Measurements from ENCODE around the gene TMEM131. TPM values are rescaled to one million over a fixed set of nuclear protein-coding genes. Genes with fewer than 3 reads are reported as not detected.
"Not testable (repeated sequence)": the region's sequence is repeated elsewhere in the genome, so short reads cannot be mapped to it uniquely, and the experiment has no call there.

The TMEM131 gene
- total RNA-seq, 1 donor from 2014 or later = 41.3 TPM

GRCh38 chr2:97878865-97879264 lies 116.9 kb downstream of the TMEM131 start:
- no peaks in the 10 kb centered on the region for H3K27me3 Mint-ChIP-seq
- no peak for TF ChIP-seq CTCF (conservative IDR thresholded peaks at IDR 0.05)
- H3K4me1 Mint-ChIP-seq (ENCODE audit: unreplicated experiment) = peaks cover 9% of the 10 kb centered on the region
- H3K27ac Mint-ChIP-seq = no peak overlapping the region
- no peak for DNase-seq (ENCODE audit: extremely low spot score, unreplicated experiment)
- no peak overlapping the region for H3K4me3 Mint-ChIP-seq
- peaks cover 34% of the 10 kb centered on the region for H3K36me3 Mint-ChIP-seq
- H3K9me3 Mint-ChIP-seq = peaks cover 25% of the 10 kb centered on the region

- H3K27me3 Mint-ChIP-seq; H3K27ac Mint-ChIP-seq; DNase-seq (ENCODE audit: extremely low spot score, unreplicated experiment); H3K4me1 Mint-ChIP-seq (ENCODE audit: unreplicated experiment); H3K4me3 Mint-ChIP-seq: not testable (repeated sequence)
- Mint-ChIP-seq H3K36me3 (peaks cover 37% of the 10 kb centered on the region), H3K9me3 (peaks cover 27% of the 10 kb centered on the region)
Measured at GRCh38 chr2:97878317-97878716, 117.4 kb downstream of the TMEM131 start.

GRCh38 chr2:97871096-97871780 lies 124.5 kb downstream of the TMEM131 start:
- Mint-ChIP-seq H3K9me3 (peaks cover 29% of the 10 kb centered on the region), H3K4me3 (peak overlapping the region; percentile 76), H3K27ac (peak overlapping the region; percentile 91), H3K4me1 (ENCODE audit: unreplicated experiment) (peaks cover 30% of the 10 kb centered on the region), H3K27me3 (no peaks in the 10 kb centered on the region), H3K36me3 (peaks cover 19% of the 10 kb centered on the region)
- no peak for DNase-seq (ENCODE audit: extremely low spot score, unreplicated experiment)
- no peak for TF ChIP-seq CTCF (conservative IDR thresholded peaks at IDR 0.05)

GRCh38 chr2:97870396-97870843 lies 125.3 kb downstream of the TMEM131 start:
- Mint-ChIP-seq H3K27me3 (no peaks in the 10 kb centered on the region), H3K4me1 (ENCODE audit: unreplicated experiment) (peaks cover 30% of the 10 kb centered on the region), H3K27ac (peak overlapping the region; percentile 71), H3K9me3 (peaks cover 26% of the 10 kb centered on the region), H3K36me3 (peaks cover 22% of the 10 kb centered on the region), H3K4me3 (peak overlapping the region; percentile 51)
- no peak for DNase-seq (ENCODE audit: extremely low spot score, unreplicated experiment)
- TF ChIP-seq CTCF (conservative IDR thresholded peaks at IDR 0.05) = no peak

GRCh38 chr2:97869722-97870346 lies 125.9 kb downstream of the TMEM131 start:
- TF ChIP-seq CTCF (conservative IDR thresholded peaks at IDR 0.05) = no peak
- H3K4me3 Mint-ChIP-seq = no peak overlapping the region

GRCh38 chr2:97868986-97869721 lies 126.6 kb downstream of the TMEM131 start:
- H3K9me3 Mint-ChIP-seq = peaks cover 31% of the 10 kb centered on the region
- H3K4me3 Mint-ChIP-seq = no peak overlapping the region
- peaks cover 24% of the 10 kb centered on the region for H3K36me3 Mint-ChIP-seq
- no peak for TF ChIP-seq CTCF (conservative IDR thresholded peaks at IDR 0.05)
- no peaks in the 10 kb centered on the region for H3K27me3 Mint-ChIP-seq
- H3K27ac Mint-ChIP-seq = peak overlapping the region; percentile 29
- peaks cover 30% of the 10 kb centered on the region for H3K4me1 Mint-ChIP-seq (ENCODE audit: unreplicated experiment)
- no peak for DNase-seq (ENCODE audit: extremely low spot score, unreplicated experiment)

More at GRCh38 chr2:97869722-97870346, 125.9 kb downstream of the TMEM131 start:
- Mint-ChIP-seq H3K4me1 (ENCODE audit: unreplicated experiment) (peaks cover 30% of the 10 kb centered on the region), H3K9me3 (peaks cover 27% of the 10 kb centered on the region), H3K27ac (no peak overlapping the region), H3K27me3 (no peaks in the 10 kb centered on the region), H3K36me3 (peaks cover 22% of the 10 kb centered on the region)
- no peak for DNase-seq (ENCODE audit: extremely low spot score, unreplicated experiment)

Data from type B pancreatic cell (in vitro differentiated cells).